Neural progenitor cell (in vitro differentiated cells): ENCODE measurements around the gene ZNF26. TPM values are rescaled to one million over a fixed set of nuclear protein-coding genes. Genes with fewer than 3 reads are reported as not detected.

Experiments
- DNase-seq: peaks from one replicate; pipeline ENCODE4 v3.0.0-alpha.2; 2016; ENCODE audit warnings: low spot score
- H2AFZ ChIP-seq: fragments of 200-600 bp; sonication (generic); replicated peaks from 2 replicates; pipeline ENCODE4 v1.6.1; 2016; ENCODE audit warnings: antibody characterized with exemption
- H3F3A ChIP-seq: fragments of 200-600 bp; sonication (generic); 2 replicates; pipeline ENCODE4 v1.6.1; 2016; ENCODE audit warnings: antibody characterized with exemption, low read depth
- H3K27ac ChIP-seq: fragments of 200-600 bp; sonication (generic); 2 replicates; pipeline ENCODE4 v1.5.1; 2016; ENCODE audit warnings: mild to moderate bottlenecking
- H3K27me3 ChIP-seq: fragments of 200-600 bp; sonication (generic); 2 replicates; pipeline ENCODE4 v1.6.1; 2016; ENCODE audit warnings: mild to moderate bottlenecking, moderate library complexity
- H3K36me3 ChIP-seq: fragments of 200-600 bp; sonication (generic); 2 replicates; pipeline ENCODE4 v1.5.1; 2016
- H3K4me1 ChIP-seq: fragments of 200-600 bp; sonication (generic); 2 replicates; pipeline ENCODE4 v1.6.1; 2016; ENCODE audit warnings: mixed run types
- H3K4me2 ChIP-seq: fragments of 200-600 bp; sonication (generic); 2 replicates; pipeline ENCODE4 v1.6.1; 2016
- H3K4me3 ChIP-seq: fragments of 200-600 bp; sonication (generic); 2 replicates; pipeline ENCODE4 v1.5.1; 2016
- H3K79me2 ChIP-seq: fragments of 200-600 bp; sonication (generic); 2 replicates; pipeline ENCODE4 v1.6.1; 2016; ENCODE audit warnings: low read depth
- H3K9ac ChIP-seq: fragments of 200-600 bp; sonication (generic); 2 replicates; pipeline ENCODE4 v1.6.1; 2016
- H3K9me3 ChIP-seq: fragments of 200-600 bp; sonication (generic); 2 replicates; pipeline ENCODE4 v1.5.1; 2016; ENCODE audit warnings: low read depth
- H4K20me1 ChIP-seq: fragments of 200-600 bp; sonication (generic); 2 replicates; pipeline ENCODE4 v1.6.1; 2016; ENCODE audit warnings: low read depth
- H3K27ac Mint-ChIP-seq: 3 replicates; pipeline ENCODE4 v1.8.0; 2021; ENCODE audit warnings: mixed read lengths
- H3K27me3 Mint-ChIP-seq: 2 replicates; pipeline ENCODE4 v1.8.0; 2022; ENCODE audit warnings: low read depth, mild to moderate bottlenecking, inconsistent platforms, moderate library complexity, mixed read lengths; ENCODE audit not compliant: insufficient read depth
- H3K36me3 Mint-ChIP-seq: 3 replicates; pipeline ENCODE4 v1.8.0; 2021; ENCODE audit warnings: mixed read lengths
- H3K4me1 Mint-ChIP-seq: 3 replicates; pipeline ENCODE4 v1.8.0; 2021; ENCODE audit warnings: mixed read lengths
- H3K4me3 Mint-ChIP-seq: 3 replicates; pipeline ENCODE4 v1.8.0; 2021; ENCODE audit warnings: mild to moderate bottlenecking, moderate library complexity, mixed read lengths
- H3K9me3 Mint-ChIP-seq: 3 replicates; pipeline ENCODE4 v1.8.0; 2020; ENCODE audit warnings: mixed read lengths
- CTCF ChIP-seq: fragments of 200-600 bp; sonication (generic); IDR thresholded peaks from 2 replicates; pipeline ENCODE4 v1.5.1; 2017; ENCODE audit warnings: antibody characterized with exemption, mild to moderate bottlenecking
- EZH2 ChIP-seq: fragments of 200-600 bp; sonication (generic); IDR thresholded peaks from 2 replicates; pipeline ENCODE4 v1.6.1; 2017; ENCODE audit warnings: antibody characterized with exemption, mild to moderate bottlenecking, moderate library complexity
- EZH2phosphoT487 ChIP-seq: fragments of 200-600 bp; sonication (generic); IDR thresholded peaks from 2 replicates; pipeline ENCODE4 v1.6.1; 2017; ENCODE audit warnings: antibody characterized with exemption
- total RNA-seq: library from RNA; depleted of rRNA; stranded (reverse); fragments of >200 nt; gene quantifications from 2 replicates; pipeline ENCODE4 v1.2.3, GENCODE V29; 2015; ENCODE audit warnings: low replicate concordance

ZNF26 gene
- total RNA-seq, 1 donor from 2014 or later, result 13.6 TPM

GRCh38 chr12:132945806-132946205, 40.4 kb upstream of the ZNF26 start:
- H3K9ac ChIP-seq, result no peak overlapping the region
- H3K9me3 ChIP-seq, result no peaks in the 10 kb centered on the region
- no peaks in the 10 kb centered on the region for H3K27me3 ChIP-seq
- peaks cover 8% of the 10 kb centered on the region for H3K27me3 Mint-ChIP-seq
- H3K4me1 ChIP-seq, result no peaks in the 10 kb centered on the region
- H3F3A ChIP-seq, result peaks cover 4% of the 10 kb centered on the region
- H4K20me1 ChIP-seq, result no peaks in the 10 kb centered on the region
- peaks cover 11% of the 10 kb centered on the region for H3K79me2 ChIP-seq
- no peak overlapping the region for H3K4me2 ChIP-seq
- no peak overlapping the region for H3K4me3 Mint-ChIP-seq
- H3K27ac Mint-ChIP-seq, result no peak overlapping the region
- no peak overlapping the region for H2AFZ ChIP-seq
- no peak overlapping the region for H3K4me3 ChIP-seq
- peaks cover 68% of the 10 kb centered on the region for H3K9me3 Mint-ChIP-seq
- TF ChIP-seq EZH2phosphoT487 (no peak), EZH2 (no peak), CTCF (no peak)
- H3K27ac ChIP-seq, result no peak overlapping the region
- peaks cover 14% of the 10 kb centered on the region for H3K36me3 ChIP-seq
- no peak for DNase-seq
- no peaks in the 10 kb centered on the region for H3K4me1 Mint-ChIP-seq
- H3K36me3 Mint-ChIP-seq, result peaks cover 72% of the 10 kb centered on the region

DNA sequence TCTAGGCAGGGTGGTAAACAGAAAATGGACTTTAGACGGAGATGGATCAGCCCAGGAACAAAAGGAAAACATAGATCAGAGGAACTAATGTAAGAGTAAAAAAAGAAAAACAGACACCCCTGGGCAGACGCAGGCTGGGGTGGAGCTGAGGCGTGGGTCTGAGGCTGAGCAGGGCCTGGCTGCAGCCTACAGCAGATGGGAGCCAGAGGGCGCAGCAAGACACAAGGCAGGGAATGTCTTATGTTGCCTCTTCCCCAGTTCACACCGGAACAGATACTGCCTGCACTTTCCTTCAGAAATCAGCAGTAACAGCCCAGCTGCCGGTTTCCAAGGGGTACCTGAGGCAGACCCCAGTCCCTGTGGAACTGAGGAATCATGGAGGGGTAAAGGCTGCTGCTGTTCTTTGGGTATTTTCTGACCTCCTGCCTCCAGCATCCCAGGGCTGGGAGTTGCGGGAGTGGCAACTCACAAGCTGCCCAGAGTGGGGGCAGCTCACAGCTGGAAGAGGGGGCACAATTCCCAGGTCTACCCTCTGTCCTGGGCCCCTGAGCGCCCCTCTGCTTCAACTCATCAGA, 39.8 kb upstream of the ZNF26 start:
- peaks cover 6% of the 10 kb centered on the region for H3K27me3 Mint-ChIP-seq
- Histone ChIP-seq H3K9ac (no peak overlapping the region), H3K27ac (no peak overlapping the region), H3K4me1 (no peaks in the 10 kb centered on the region), H3K27me3 (no peaks in the 10 kb centered on the region), H3K4me3 (no peak overlapping the region), H4K20me1 (no peaks in the 10 kb centered on the region), H2AFZ (no peak overlapping the region), H3K4me2 (no peak overlapping the region), H3F3A (peaks cover 9% of the 10 kb centered on the region), H3K9me3 (peaks cover under 1% of the 10 kb centered on the region), H3K79me2 (peaks cover 16% of the 10 kb centered on the region), H3K36me3 (peaks cover 14% of the 10 kb centered on the region)
- no peaks in the 10 kb centered on the region for H3K4me1 Mint-ChIP-seq
- H3K4me3 Mint-ChIP-seq, result no peak overlapping the region
- no peak for TF ChIP-seq EZH2
- TF ChIP-seq CTCF, result no peak
- TF ChIP-seq EZH2phosphoT487, result no peak
- no peak for DNase-seq
- H3K27ac Mint-ChIP-seq, result no peak overlapping the region
- H3K9me3 Mint-ChIP-seq, result peaks cover 63% of the 10 kb centered on the region
- H3K36me3 Mint-ChIP-seq, result peaks cover 67% of the 10 kb centered on the region

- Histone ChIP-seq H3K27me3 (no peaks in the 10 kb centered on the region), H2AFZ (no peak overlapping the region), H3K4me1 (no peaks in the 10 kb centered on the region), H3K27ac (no peak overlapping the region), H3K79me2 (peaks cover 31% of the 10 kb centered on the region), H3K4me3 (no peak overlapping the region), H3K36me3 (peaks cover 8% of the 10 kb centered on the region), H3K9ac (no peak overlapping the region), H3K4me2 (no peak overlapping the region), H3F3A (peaks cover 15% of the 10 kb centered on the region), H3K9me3 (peaks cover 13% of the 10 kb centered on the region), H4K20me1 (no peaks in the 10 kb centered on the region)
- no peak for TF ChIP-seq CTCF
- no peak for TF ChIP-seq EZH2phosphoT487
- TF ChIP-seq EZH2, result no peak
- Mint-ChIP-seq H3K4me3 (no peak overlapping the region), H3K9me3 (peaks cover 60% of the 10 kb centered on the region), H3K36me3 (peaks cover 59% of the 10 kb centered on the region), H3K27me3 (peaks cover 6% of the 10 kb centered on the region), H3K4me1 (no peaks in the 10 kb centered on the region), H3K27ac (no peak overlapping the region)
- no peak for DNase-seq
Measured at GRCh38 chr12:132948146-132949066, 37.8 kb upstream of the ZNF26 start.
